H9 (cell line): ENCODE results near the gene KIF19. TPM values are rescaled to one million over a fixed set of nuclear protein-coding genes. Genes with fewer than 3 reads are reported as not detected.

Source experiments
- DNase-seq: peaks from one replicate; pipeline ENCODE4 v3.0.0-alpha.2; 2017
- H2AFZ ChIP-seq: one replicate; pipeline ENCODE4 v1.6.1; 2013; ENCODE audit warnings: mild to moderate bottlenecking, low read length, control low read depth, moderate library complexity
- H2AK5ac ChIP-seq: 2 replicates; pipeline ENCODE4 v1.6.1; 2013; ENCODE audit warnings: low read length, control low read depth, mixed read lengths; ENCODE audit not compliant: insufficient read length
- H2BK120ac ChIP-seq: one replicate; pipeline ENCODE4 v1.6.1; 2013; ENCODE audit warnings: low read depth, mild to moderate bottlenecking, low read length, control low read depth, inconsistent platforms; ENCODE audit not compliant: poor library complexity, severe bottlenecking
- H2BK12ac ChIP-seq: 2 replicates; pipeline ENCODE4 v1.6.1; 2013; ENCODE audit warnings: low read length, control low read depth, mixed read lengths, low read depth; ENCODE audit not compliant: insufficient read length
- H2BK15ac ChIP-seq: 2 replicates; pipeline ENCODE4 v1.6.1; 2013; ENCODE audit warnings: low read depth, low read length, control low read depth
- H2BK20ac ChIP-seq: one replicate; pipeline ENCODE4 v1.6.1; 2013; ENCODE audit warnings: low read depth, mild to moderate bottlenecking, low read length, control low read depth, inconsistent platforms; ENCODE audit not compliant: poor library complexity, severe bottlenecking
- H2BK5ac ChIP-seq: 2 replicates; pipeline ENCODE4 v1.6.1; 2013; ENCODE audit warnings: low read length, control low read depth, mixed read lengths; ENCODE audit not compliant: insufficient read length
- H3K14ac ChIP-seq: 2 replicates; pipeline ENCODE4 v1.6.1; 2013; ENCODE audit warnings: low read length, control low read depth; ENCODE audit not compliant: insufficient read depth
- H3K18ac ChIP-seq: 2 replicates; pipeline ENCODE4 v1.6.1; 2013; ENCODE audit warnings: low read depth, mild to moderate bottlenecking, mixed read lengths, low read length, control low read depth; ENCODE audit not compliant: insufficient read length
- H3K23ac ChIP-seq: 2 replicates; pipeline ENCODE4 v1.6.1; 2013; ENCODE audit warnings: low read length, control low read depth, mixed read lengths, low read depth; ENCODE audit not compliant: insufficient read length
- H3K23me2 ChIP-seq: 2 replicates; pipeline ENCODE4 v1.6.1; 2013; ENCODE audit warnings: low read depth, mild to moderate bottlenecking, mixed read lengths, low read length, control low read depth; ENCODE audit not compliant: insufficient read length, poor library complexity, severe bottlenecking
- H3K27ac ChIP-seq: 2 replicates; pipeline ENCODE4 v1.5.1; 2013; ENCODE audit warnings: low read length, control low read depth, mixed read lengths, low read depth; ENCODE audit not compliant: insufficient read length
- H3K27me3 ChIP-seq: 2 replicates; pipeline ENCODE4 v1.6.1; 2013; ENCODE audit warnings: low read length, control low read depth, inconsistent platforms; ENCODE audit not compliant: insufficient read depth
- H3K4ac ChIP-seq: 2 replicates; pipeline ENCODE4 v1.6.1; 2013; ENCODE audit warnings: low read depth, mild to moderate bottlenecking, control low read depth, inconsistent platforms, low read length, moderate library complexity
- H3K4me1 ChIP-seq: 2 replicates; pipeline ENCODE4 v1.6.1; 2013; ENCODE audit warnings: low read length, control low read depth, inconsistent platforms; ENCODE audit not compliant: insufficient read depth
- H3K4me2 ChIP-seq: 2 replicates; pipeline ENCODE4 v1.6.1; 2013; ENCODE audit warnings: low read length, control low read depth, mixed read lengths; ENCODE audit not compliant: insufficient read length, insufficient read depth
- H3K56ac ChIP-seq: 2 replicates; pipeline ENCODE4 v1.6.1; 2013; ENCODE audit warnings: low read depth, mild to moderate bottlenecking, mixed read lengths, low read length, control low read depth; ENCODE audit not compliant: insufficient read length
- H3K79me1 ChIP-seq: 2 replicates; pipeline ENCODE4 v1.6.1; 2013; ENCODE audit warnings: low read depth, mild to moderate bottlenecking, moderate library complexity, low read length, control low read depth, inconsistent platforms; ENCODE audit not compliant: insufficient read depth, poor library complexity, severe bottlenecking
- H3K79me2 ChIP-seq: 2 replicates; pipeline ENCODE4 v1.6.1; 2013; ENCODE audit warnings: low read length, control low read depth, inconsistent platforms; ENCODE audit not compliant: insufficient read depth
- H3K9ac ChIP-seq: 2 replicates; pipeline ENCODE4 v1.6.1; 2013; ENCODE audit warnings: low read length, control low read depth, mixed read lengths; ENCODE audit not compliant: insufficient read length; ENCODE audit errors: extremely low read depth
- H3K9me3 ChIP-seq: one replicate; pipeline ENCODE4 v1.6.1; 2013; ENCODE audit warnings: low read depth, low read length, inconsistent platforms; ENCODE audit not compliant: control insufficient read depth
- H3T11ph ChIP-seq: one replicate; pipeline ENCODE4 v1.6.1; 2013; ENCODE audit warnings: mild to moderate bottlenecking, low read length, control low read depth, inconsistent platforms
- H4K20me1 ChIP-seq: one replicate; pipeline ENCODE4 v1.6.1; 2013; ENCODE audit not compliant: control insufficient read depth, insufficient read length, insufficient read depth
- H4K5ac ChIP-seq: 2 replicates; pipeline ENCODE4 v1.6.1; 2013; ENCODE audit warnings: low read depth, mild to moderate bottlenecking, mixed read lengths, low read length, control low read depth; ENCODE audit not compliant: insufficient read length
- H4K8ac ChIP-seq: replicated peaks from 2 replicates; pipeline ENCODE4 v1.6.1; 2013; ENCODE audit warnings: low read length, control low read depth, mixed read lengths, low read depth; ENCODE audit not compliant: insufficient read length
- H4K91ac ChIP-seq: 2 replicates; pipeline ENCODE4 v1.6.1; 2013; ENCODE audit warnings: low read depth, mild to moderate bottlenecking, moderate library complexity, mixed read lengths, low read length, control low read depth; ENCODE audit not compliant: insufficient read length
- H3K27ac Mint-ChIP-seq, 3 experiments: 2 replicates in 2 of 3; 3 replicates in 1 of 3; pipeline ENCODE4 v1.8.0; 2020 to 2021; ENCODE audit warnings: mixed read lengths in 3 of 3, mild to moderate bottlenecking in 1 of 3, moderate library complexity in 1 of 3
- H3K27me3 Mint-ChIP-seq: 2 replicates; pipeline ENCODE4 v1.8.0; 2021; ENCODE audit warnings: low read depth, mild to moderate bottlenecking, moderate library complexity, mixed read lengths
- H3K36me3 Mint-ChIP-seq, 3 experiments: 2 replicates in 2 of 3; 3 replicates in 1 of 3; pipeline ENCODE4 v1.8.0; 2020 to 2021; ENCODE audit warnings: low read depth in 3 of 3, mixed read lengths in 3 of 3; ENCODE audit not compliant: insufficient read depth in 1 of 3
- H3K4me1 Mint-ChIP-seq, 2 experiments: 2 replicates each; pipeline ENCODE4 v1.8.0; 2020; ENCODE audit warnings: mixed read lengths in 2 of 2
- H3K4me3 Mint-ChIP-seq, 2 experiments: 2 replicates in 1 of 2; 3 replicates in 1 of 2; pipeline ENCODE4 v1.8.0; 2020 to 2021; ENCODE audit warnings: mild to moderate bottlenecking in 2 of 2, mixed read lengths in 2 of 2, moderate library complexity in 1 of 2
- H3K9me3 Mint-ChIP-seq, 2 experiments: 2 replicates in 1 of 2; 3 replicates in 1 of 2; pipeline ENCODE4 v1.8.0; 2020; ENCODE audit warnings: mild to moderate bottlenecking in 2 of 2, mixed read lengths in 2 of 2, moderate library complexity in 1 of 2
- CTCF ChIP-seq: fragments of 200-600 bp; sonication (generic); conservative IDR thresholded peaks from 3 replicates; pipeline ENCODE4 v1.8.0; 2021; ENCODE audit warnings: antibody characterized with exemption, mild to moderate bottlenecking
- WGBS: extraction: QIAGEN DNeasy Blood & Tissue Kit; methylation state at CpG from one replicate; pipeline ENCODE4 v1.1.7; 2013; ENCODE audit warnings: missing lambda C conversion rate, low lambda C conversion rate, mixed read lengths; ENCODE audit not compliant: insufficient read length; ENCODE audit errors: extremely low coverage; 5-methylcytosine and 5-hydroxymethylcytosine counted together
- total RNA-seq: library from RNA; stranded (reverse); gene quantifications from 2 replicates; pipeline ENCODE4 v1.2.1, GENCODE V29; 2021

The KIF19 gene
- total RNA-seq, 1 experiment from 2014 or later, result 0.13 TPM

DNA sequence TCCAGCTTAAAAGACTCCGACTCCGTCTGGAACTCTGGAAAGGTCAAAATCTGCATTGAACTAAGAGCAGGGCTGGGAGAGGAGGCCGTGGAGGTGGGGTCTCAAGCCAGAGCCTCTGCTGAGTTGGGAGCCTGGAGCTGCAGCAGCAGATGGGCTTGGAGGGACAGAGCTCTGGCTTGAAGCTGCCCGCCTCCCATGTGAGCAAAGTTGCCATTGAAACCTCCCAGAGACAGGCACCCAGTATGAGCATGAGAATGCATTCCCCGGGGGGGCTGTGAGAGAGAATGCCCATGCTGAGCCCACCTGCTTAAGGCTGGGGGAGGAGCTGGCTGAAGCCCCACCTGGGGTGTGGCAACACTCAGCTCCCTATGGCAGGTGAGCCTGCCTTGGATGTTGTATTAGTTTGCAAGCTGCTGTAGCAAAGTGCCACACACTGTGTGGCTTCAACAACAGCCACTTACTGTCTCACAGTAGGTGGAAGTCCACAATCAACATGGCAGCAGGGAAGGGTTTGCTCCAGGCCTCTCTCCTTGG, 9.6 kb downstream of the KIF19 start:
- peak overlapping the region in 2 of 3 experiments; percentile 60 to 85; a peak in 3 of 7 replicates for H3K27ac Mint-ChIP-seq
- H3K27me3 Mint-ChIP-seq, result peaks cover 27% of the 10 kb centered on the region
- Histone ChIP-seq H3K23ac (no peak overlapping the region), H2BK12ac (no peak overlapping the region), H4K5ac (no peak overlapping the region), H3K27ac (no peak overlapping the region), H3K9ac (no peak overlapping the region), H4K20me1 (no peaks in the 10 kb centered on the region), H2BK20ac (no peak overlapping the region), H3K18ac (no peak overlapping the region), H4K8ac (no peak overlapping the region), H3K14ac (no peak overlapping the region; the same call in 1 of the 2 replicates), H3K79me2 (no peaks in the 10 kb centered on the region), H3T11ph (no peak overlapping the region), H3K4me2 (no peak overlapping the region), H2BK15ac (no peak overlapping the region), H2AK5ac (no peak overlapping the region), H2BK120ac (no peak overlapping the region), H3K9me3 (no peaks in the 10 kb centered on the region), H3K27me3 (no peaks in the 10 kb centered on the region), H3K56ac (no peak overlapping the region), H3K23me2 (no peaks in the 10 kb centered on the region), H3K79me1 (no peaks in the 10 kb centered on the region), H2AFZ (no peak overlapping the region), H3K4ac (no peak overlapping the region), H4K91ac (no peak overlapping the region), H3K4me1 (no peaks in the 10 kb centered on the region), H2BK5ac (no peak overlapping the region)
- H3K4me3 Mint-ChIP-seq, result no peak overlapping the region
- no peaks in the 10 kb centered on the region for H3K9me3 Mint-ChIP-seq
- no peak for DNase-seq
- no peak for TF ChIP-seq CTCF
- WGBS, result no CpG with 5 or more reads among the region's 5 CpGs
- peaks cover 44 to 55% of the 10 kb centered on the region in 2 experiments for H3K4me1 Mint-ChIP-seq
- no peaks in the 10 kb centered on the region for H3K36me3 Mint-ChIP-seq
